K562 (cell line): ENCODE measurements around the gene FBXO33. TPM values are rescaled to one million over a fixed set of nuclear protein-coding genes. Genes with fewer than 3 reads are reported as not detected.

Experiments used
- CCNT2 ChIP-seq: IDR thresholded peaks from 2 replicates; pipeline ENCODE4 v1.6.1; 2011; ENCODE audit warnings: borderline replicate concordance, low read depth, mild to moderate bottlenecking, moderate library complexity, mixed read lengths, low read length; ENCODE audit not compliant: insufficient read length; ENCODE audit errors: extremely low read depth
- CREM ChIP-seq: IDR thresholded peaks from 2 replicates; pipeline ENCODE4 v1.6.1; 2014; ENCODE audit warnings: antibody characterized with exemption, low read depth
- EP400 ChIP-seq: fragments of 450-650 bp; IDR thresholded peaks from 2 replicates; pipeline ENCODE4 v1.6.1; 2017; ENCODE audit warnings: antibody characterized with exemption, mild to moderate bottlenecking, moderate library complexity
- FUS ChIP-seq: fragments of 200-400 bp; formaldehyde crosslinking; optimal IDR thresholded peaks from 2 replicates; pipeline ENCODE3; 2017; ENCODE audit warnings: low read depth, low read length
- REST ChIP-seq, 2 experiments: fragments of 450-650 bp; formaldehyde crosslinking in 1 of 2; IDR thresholded peaks; 2 replicates each; pipeline versions ENCODE4 v1.4.0 to v1.6.1; 2014 to 2020; ENCODE audit warnings: mild to moderate bottlenecking in 2 of 2, borderline replicate concordance in 1 of 2, low read depth in 1 of 2
- ZNF23 ChIP-seq: fragments of 250-450 bp; sonication (Bioruptor Pico); IDR thresholded peaks from 2 replicates; pipeline ENCODE4 v1.4.0; 2020; ENCODE audit warnings: mild to moderate bottlenecking
- polyA plus RNA-seq, 8 experiments: library from polyadenylated mRNA; depleted of rRNA in 4 of 8; stranded (reverse) in 5 of 8; unstranded in 3 of 8; fragments of >200 nt; fragmentation: Nextera tagmentation in 2 of 8; fragmentation: Illumina TruSeq in 1 of 8; extraction: Ambion mirVana in 2 of 8; extraction: Trizol in 1 of 8; gene quantifications; 2 replicates each; pipeline versions ENCODE4 v1.2.1 to v1.2.3, GENCODE V29; 2011 to 2014; ENCODE audit warnings: inconsistent platforms in 1 of 8, missing spikeins in 1 of 8
- total RNA-seq, 7 experiments: library from RNA; depleted of rRNA in 6 of 7; stranded (reverse); fragments of >200 nt in 6 of 7; fragmentation: Illumina TruSeq in 2 of 7; extraction: Trizol in 2 of 7; gene quantifications; 2 replicates each; pipeline versions ENCODE4 v1.2.1 to v1.2.3, GENCODE V29; 2011 to 2021; ENCODE audit warnings: low replicate concordance in 1 of 7

Gene FBXO33
- total and polyA plus RNA-seq, 9 of the 15 experiments (the other 6 are each of a cell fraction or from before 2014, with no cell fraction given): 1.6 to 7.5 (median 5.0) TPM

DNA sequence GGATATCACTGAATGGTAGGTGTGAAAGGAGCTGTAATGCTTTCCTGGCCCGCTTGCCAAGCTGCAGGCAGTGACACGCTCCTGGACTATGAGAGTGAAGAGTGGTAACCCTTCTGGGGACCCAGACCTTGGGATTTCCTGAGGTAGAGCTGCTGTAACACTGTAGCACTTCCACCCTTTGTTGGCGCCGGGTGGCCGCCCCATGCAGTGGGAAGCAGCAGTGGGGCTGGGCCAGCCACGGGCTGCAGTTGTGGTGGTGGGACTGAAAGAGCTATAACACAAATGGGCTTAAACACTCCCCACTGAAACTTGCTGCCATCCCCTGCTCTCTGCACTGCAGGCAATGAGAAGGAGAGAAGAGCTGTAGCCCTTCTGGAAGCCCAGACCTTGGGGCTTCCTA lies 9.6 kb upstream of the FBXO33 start (continued):
- TF ChIP-seq REST (IDR thresholded peaks at IDR 0.05; ENCODE audit: borderline replicate concordance) (no peak), REST (CRISPR knock-in tag; IDR thresholded peaks at IDR 0.05; ENCODE audit: low read depth) (no peak), EP400 (no peak), ZNF23 (CRISPR knock-in tag) (no peak), FUS (no peak), CREM (no peak), CCNT2 (no peak)
